GM21723 (cell line): ENCODE measurements around the gene CLASP1.
"Not testable (repeated sequence)": the region's sequence is repeated elsewhere in the genome, so short reads cannot be mapped to it uniquely, and the experiment has no call there.

Source experiments
- ATAC-seq: cut with Tn5 transposase; IDR thresholded peaks from one replicate; pipeline ENCODE4 v1.9.1; 2021; ENCODE audit warnings: mild to moderate bottlenecking, moderate library complexity; ENCODE audit not compliant: unreplicated experiment

The CLASP1 gene

DNA sequence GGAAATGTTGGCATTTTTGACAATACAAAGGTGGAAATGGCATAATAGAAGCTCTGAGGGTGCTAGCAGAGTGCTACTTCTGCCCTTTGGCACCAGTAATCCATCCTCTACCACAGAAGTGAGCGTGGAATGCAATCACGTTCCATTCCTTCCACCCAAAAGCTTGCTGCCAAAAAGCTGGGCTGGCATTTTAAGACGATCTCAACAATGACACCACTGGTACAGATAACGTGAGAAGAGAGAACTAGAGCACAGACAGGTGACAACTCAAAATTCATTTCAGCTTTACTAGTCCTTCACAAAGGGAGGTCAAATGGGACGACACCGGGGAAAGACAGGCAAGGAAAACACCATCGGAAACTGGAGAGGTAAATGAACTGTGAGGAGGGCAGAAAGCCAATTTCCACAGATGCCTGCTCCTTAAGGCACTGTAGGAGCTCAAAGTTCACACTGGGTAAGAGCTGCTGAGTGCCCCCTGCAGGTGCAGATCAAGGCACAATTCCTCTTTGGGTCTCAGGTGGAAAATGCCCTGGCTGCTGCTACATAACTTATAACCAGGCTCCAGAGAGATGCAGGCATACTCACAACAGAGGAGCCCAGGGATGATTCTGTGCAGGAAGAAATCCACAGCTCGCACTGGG, 169.3 kb downstream of the CLASP1 start:
- ATAC-seq: no peak

DNA sequence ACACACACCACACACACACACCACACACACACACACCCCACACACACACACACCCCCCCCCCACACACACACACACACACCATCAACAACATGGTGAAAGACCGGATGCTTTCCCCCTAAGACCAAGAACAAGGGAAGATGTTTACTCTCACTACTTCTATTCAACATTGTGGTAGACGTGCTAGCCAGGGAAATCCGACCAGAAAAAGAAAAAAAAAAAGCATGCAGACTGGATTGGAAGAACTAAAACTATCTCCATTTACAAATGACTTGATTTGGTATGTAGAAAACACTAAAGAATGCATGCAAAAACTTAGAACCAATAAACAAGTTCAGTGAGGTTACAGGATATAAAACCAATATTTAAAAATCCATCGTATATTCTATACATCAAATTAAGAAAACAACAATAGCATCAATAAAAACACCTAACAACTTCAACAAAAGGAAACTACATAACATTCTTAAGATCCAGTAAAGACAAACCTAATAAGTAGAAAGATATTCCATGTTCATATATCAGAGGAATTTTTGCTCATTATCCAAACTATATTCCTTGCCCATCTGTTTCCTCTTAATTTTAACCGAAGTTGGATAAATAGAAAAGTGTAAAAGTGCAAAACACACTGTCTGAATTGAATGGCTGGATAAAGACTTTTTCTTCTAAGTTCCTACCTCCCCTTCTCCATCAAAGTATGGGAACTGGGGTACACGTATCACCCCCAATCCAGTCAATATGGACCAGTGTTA, 170.1 kb downstream of the CLASP1 start:
- ATAC-seq: no peak

DNA sequence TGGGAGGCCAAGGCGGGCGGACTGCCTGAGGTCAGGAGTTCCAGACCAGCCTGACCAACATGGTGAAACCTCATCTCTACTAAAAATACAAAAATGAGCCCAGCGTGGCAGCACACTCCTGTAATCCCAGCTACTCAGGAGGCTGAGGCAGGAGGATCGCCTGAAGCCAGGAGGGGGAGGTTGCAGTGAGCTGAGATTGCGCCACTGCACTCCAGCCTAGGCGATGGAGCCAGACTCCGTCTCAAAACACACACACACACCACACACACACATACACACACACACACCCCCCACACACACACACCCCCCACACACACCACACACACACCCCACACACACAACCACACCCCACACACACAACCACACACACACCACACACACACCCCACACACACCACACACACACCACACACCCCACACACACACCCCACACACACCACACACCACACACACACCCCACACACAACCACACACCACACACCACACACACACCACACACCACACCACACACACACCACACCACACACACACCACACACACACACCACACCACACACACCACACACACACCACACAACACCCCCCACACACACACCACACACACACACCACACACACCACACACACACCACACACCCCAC, 170.8 kb downstream of the CLASP1 start:
- ATAC-seq: not testable (repeated sequence)

DNA sequence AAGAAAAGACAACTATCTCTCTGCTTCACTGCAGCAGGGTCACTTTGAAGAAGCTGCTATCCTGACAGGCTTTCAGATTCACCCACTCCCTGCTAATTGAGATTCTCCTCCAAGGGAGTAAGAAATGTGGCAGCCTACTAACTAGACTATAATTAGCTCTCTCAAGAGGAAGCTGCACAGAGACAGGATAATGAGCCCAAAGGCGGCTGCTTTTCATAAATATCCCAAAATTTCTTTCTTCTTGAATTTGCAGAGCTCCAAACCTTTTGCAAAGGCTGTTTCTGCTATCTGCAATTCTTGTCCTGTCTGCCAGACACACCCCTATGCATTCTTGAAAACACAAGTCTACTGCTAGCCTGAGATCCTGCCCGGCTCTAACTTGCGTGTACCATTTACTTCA, 172.6 kb downstream of the CLASP1 start:
- ATAC-seq: no peak

DNA sequence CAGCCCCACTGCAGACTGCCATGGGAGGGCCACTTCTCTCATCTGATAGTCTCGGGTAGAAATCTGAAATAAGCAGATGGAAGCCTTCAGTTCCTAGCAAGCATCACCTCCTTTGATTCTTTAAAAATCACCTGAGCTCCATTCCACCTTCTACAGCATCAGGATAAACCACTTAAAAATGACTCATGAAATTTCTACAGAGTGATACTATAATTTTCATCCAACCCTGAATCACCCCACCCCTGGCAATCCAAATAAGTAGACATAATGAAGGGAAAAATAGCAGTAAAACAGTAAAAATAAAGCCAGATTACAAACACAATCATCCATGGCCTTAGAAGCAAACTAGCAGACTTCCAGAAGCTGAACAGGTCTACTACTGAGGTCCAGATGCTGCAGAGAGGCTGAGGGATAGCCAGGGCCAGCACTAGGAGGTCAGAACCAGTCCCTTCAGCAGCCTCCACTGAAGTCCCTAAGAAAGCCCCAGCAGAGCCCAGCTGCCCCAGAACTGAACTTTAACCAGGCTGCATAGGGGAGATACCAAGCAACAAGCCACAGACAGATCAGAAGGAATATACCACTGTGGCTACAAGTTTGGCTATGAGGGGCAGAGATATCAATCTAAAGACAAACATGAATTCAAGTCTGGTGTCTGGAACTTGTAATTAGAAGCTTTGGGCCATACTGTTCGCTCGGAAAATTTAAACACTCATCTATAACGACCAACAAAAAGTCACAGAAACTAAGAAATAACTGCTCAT, 173.3 kb downstream of the CLASP1 start:
- ATAC-seq: no peak

GRCh38 chr2:121473512-121473911, 175.8 kb downstream of the CLASP1 start:
- no peak for ATAC-seq

DNA sequence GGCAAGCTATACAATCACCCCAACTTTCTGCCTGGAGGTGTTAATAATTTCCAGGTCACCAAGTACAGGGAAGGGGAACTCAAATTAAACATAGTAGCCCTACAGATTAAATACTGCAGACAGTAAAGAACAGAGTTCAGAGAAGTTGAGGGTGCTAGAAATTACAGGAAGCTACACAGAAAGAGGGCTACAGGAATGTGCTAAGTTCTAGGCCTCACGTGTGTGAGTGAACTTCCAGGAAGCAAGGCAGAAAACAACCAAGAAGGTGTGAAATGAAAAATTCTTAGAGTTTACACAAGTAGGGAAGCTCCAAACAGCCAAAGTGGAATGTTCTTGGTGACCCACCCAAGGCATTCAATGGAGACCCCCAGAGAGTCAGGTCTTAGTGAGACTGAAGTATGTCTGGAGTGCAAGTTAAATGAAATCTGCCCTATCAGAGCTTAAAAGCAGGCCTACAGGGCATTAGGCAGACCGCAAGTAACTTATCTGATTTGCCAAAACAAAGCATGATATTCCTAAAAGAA, 176.7 kb downstream of the CLASP1 start:
- ATAC-seq: no peak

GRCh38 chr2:121471532-121472469, 177.5 kb downstream of the CLASP1 start:
- no peak for ATAC-seq

DNA sequence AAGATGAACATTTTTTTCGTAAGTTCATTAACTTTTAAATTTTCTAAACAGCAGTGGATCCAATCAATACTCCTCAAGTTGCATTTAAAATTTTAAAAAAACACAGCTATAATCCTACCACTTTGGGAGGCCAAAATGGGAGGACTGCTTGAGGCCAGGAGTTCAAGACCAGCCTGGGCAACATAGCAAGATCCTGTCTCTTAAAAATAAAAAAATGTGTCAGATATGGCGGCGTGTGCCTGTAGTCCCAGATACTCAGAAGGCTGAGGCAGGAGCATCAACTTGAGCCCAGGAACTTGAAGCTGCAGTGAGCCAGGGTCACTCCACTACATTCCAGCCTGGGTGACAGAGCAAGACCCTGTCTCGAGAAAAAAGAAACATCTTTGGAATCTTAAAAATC, 178.3 kb downstream of the CLASP1 start:
- no peak for ATAC-seq

- no peak for ATAC-seq
Measured at GRCh38 chr2:121469356-121469755, 179.9 kb downstream of the CLASP1 start.

DNA sequence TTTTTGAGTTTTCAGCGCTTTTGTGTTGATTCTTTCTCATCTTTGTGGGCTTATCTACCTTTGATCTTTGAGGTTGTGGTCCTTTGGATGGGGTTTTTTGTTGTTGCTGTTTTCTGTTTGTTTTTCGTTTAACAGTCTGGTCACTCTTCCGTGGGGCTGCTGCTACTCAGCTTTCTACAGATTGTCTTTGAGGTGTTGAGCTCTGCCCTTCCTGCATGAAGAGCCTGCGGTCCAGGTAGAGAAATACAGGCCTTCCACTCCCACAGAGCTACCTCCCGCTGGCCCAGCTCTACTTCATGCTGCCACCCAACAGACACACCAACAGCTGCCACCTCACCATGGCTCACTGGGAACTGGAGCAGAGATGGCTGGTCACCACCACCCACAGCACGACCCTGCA, 180.3 kb downstream of the CLASP1 start:
- no peak for ATAC-seq

GRCh38 chr2:121459291-121459690, 190.0 kb downstream of the CLASP1 start:
- no peak for ATAC-seq

GRCh38 chr2:121456325-121456724, 192.9 kb downstream of the CLASP1 start:
- no peak for ATAC-seq

GRCh38 chr2:121455446-121455845, 193.8 kb downstream of the CLASP1 start:
- no peak for ATAC-seq

DNA sequence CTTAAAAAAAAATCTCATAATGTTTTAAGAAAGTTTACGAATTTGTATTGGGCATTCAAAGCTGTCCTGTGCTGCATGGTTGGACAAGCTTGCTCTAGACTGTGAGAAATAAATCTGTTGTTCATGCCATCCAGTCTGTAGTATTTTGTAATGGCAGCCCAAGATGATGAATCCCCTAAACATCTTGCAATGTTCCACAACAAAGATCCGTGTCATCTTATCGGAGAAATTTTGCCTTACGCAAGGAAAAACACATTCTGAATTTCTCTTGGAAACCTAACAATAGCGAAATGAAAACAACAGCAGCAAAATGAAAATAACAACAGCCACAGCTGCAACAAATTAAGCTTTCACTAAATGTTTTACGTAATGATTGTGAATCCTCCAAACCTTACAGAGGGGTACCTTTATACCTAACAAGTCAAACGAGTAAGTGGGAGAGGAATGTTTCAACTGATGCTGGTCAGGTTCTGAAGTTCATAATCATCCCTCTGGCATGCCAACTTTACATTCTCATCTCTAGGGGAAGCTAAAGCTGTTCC, 194.6 kb downstream of the CLASP1 start:
- ATAC-seq: no peak

DNA sequence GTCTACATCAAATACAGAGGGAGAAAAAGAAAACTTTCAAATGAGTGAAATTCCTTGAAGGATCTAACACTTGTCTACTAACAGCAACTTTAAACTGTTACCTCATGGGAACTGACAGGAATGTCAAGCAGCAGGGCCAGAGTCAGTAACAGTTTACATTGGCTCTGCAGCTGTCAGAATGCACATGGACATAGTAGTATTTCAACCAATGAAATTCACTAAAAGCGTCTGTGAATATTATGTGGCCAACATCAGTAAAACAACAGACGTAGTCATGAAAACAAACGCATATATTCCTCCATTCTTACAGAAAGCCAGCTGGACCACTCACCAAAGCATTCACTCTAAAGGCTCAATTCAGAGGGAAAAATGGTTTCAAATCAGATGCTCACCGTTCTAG, 197.9 kb downstream of the CLASP1 start:
- ATAC-seq: no peak

- ATAC-seq: no peak
Measured at GRCh38 chr2:121450301-121450700, 199.0 kb downstream of the CLASP1 start.

GRCh38 chr2:121446647-121447241, 202.5 kb downstream of the CLASP1 start:
- ATAC-seq: no peak

DNA sequence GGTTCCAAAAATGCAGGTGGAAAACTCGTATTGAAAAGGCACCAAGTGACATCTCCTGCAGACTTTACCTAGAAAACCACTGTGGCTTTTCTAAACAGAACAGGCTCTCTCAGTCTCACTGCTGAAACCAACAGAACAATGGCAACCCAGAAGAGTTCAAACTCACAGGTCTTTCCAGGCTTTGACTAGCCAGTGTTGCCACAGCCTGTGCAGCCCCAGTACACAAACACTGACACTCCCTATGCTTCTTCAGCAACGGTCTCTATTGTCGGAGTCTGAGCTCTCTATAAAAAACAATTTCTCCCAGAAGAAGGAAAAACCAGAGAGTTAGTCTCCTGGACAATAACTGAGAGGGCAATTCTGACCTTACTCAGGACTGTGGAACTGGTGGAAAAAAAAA, 206.4 kb downstream of the CLASP1 start:
- no peak for ATAC-seq
